ENCODE results near the gene SART3. TPM values are rescaled to one million over a fixed set of nuclear protein-coding genes. Genes with fewer than 3 reads are reported as not detected.

Gene SART3, protein sequence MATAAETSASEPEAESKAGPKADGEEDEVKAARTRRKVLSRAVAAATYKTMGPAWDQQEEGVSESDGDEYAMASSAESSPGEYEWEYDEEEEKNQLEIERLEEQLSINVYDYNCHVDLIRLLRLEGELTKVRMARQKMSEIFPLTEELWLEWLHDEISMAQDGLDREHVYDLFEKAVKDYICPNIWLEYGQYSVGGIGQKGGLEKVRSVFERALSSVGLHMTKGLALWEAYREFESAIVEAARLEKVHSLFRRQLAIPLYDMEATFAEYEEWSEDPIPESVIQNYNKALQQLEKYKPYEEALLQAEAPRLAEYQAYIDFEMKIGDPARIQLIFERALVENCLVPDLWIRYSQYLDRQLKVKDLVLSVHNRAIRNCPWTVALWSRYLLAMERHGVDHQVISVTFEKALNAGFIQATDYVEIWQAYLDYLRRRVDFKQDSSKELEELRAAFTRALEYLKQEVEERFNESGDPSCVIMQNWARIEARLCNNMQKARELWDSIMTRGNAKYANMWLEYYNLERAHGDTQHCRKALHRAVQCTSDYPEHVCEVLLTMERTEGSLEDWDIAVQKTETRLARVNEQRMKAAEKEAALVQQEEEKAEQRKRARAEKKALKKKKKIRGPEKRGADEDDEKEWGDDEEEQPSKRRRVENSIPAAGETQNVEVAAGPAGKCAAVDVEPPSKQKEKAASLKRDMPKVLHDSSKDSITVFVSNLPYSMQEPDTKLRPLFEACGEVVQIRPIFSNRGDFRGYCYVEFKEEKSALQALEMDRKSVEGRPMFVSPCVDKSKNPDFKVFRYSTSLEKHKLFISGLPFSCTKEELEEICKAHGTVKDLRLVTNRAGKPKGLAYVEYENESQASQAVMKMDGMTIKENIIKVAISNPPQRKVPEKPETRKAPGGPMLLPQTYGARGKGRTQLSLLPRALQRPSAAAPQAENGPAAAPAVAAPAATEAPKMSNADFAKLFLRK
- total RNA-seq, result 55.6 and 65.5 TPM in 2 replicates

DNA sequence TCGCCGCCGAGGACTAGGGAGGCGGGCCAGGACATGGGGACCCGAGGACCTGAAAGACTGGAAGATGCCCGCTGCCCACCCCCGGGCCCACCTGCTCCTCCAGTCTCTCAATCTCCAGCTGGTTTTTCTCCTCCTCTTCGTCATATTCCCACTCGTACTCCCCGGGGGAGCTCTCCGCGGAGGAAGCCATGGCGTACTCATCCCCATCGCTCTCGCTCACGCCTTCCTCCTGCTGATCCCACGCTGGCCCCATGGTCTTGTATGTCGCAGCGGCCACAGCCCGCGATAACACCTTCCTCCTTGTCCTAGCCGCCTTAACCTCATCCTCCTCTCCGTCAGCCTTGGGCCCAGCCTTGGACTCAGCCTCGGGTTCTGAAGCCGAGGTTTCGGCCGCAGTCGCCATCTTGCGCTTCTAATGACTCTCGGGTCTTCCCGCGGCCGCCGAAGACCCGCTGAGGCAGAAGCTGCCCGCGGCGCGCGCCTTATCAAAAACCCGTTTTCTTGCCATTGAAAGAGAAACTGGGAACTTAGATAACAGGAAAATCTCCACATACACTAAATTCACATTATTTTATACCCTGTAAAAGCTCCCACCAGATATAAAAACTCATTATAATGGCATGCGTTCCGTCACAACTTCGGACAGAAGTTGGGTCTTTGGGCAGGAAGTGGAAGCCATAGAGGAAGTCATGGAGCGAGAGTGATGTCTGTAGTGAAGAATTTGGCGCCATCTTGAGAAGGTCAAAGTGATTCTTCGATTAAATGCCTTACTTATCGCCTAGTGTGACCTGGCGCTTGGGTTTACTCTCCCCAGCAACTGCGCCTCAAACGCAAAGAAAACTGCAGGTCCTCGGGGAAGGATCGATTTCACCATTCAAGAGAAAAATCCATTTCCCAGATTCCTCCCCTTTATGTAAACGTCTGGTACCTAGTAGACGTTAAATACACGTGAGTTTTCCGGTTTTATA, at the start of gene SART3:
SART3 (minus strand) TSS at position 422 of the 968 bp plus-strand sequence; CDS start at position 403, 19 bp downstream.

DNA sequence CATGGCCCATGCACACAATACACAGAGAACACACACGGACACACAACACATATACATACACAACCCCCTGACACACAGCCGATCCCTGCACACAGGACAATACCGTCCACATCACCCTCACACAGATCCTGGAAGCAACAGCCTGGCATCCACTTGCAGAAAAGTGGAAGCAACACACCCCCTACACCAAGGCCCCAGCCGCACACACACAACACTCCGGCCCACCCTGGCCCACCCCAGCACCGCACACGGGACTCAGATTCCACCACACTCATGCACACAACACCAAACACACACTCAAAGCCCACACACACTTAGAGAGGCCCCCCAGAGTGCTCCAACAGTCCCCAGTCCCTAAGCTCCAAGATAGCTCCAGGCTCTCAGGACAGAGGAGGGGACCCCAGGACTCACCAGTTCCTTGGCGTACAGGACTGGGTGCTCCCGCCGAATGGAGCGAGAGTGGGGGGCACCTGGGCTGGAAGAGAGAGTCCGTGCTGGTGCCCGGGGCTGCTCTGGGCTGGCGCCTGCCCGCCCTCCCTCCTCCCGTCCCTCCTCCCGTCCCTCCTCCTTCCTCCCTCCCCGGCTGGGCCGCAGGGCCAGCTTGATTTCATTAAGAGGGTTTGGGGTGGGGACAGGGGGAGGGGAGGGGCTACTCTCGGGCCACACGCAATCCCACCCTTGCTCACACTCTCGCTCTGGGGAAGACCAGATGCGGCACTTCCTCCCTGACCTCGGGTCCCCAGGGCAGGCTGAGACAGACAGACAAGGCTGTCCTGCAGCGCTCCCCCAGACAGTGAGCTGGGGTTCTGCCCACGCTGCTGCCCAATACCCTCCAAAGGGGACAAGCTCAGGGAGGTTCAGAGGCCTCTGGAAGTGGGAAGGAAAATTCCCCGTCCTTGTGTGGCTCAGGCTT, 36.8 kb upstream of the SART3 start, which contains the start of gene TMEM119:
TMEM119 (minus strand) TSS at position 526 of the 913 bp plus-strand sequence. CDS start 5,701 bp downstream, outside the sequence.

DNA sequence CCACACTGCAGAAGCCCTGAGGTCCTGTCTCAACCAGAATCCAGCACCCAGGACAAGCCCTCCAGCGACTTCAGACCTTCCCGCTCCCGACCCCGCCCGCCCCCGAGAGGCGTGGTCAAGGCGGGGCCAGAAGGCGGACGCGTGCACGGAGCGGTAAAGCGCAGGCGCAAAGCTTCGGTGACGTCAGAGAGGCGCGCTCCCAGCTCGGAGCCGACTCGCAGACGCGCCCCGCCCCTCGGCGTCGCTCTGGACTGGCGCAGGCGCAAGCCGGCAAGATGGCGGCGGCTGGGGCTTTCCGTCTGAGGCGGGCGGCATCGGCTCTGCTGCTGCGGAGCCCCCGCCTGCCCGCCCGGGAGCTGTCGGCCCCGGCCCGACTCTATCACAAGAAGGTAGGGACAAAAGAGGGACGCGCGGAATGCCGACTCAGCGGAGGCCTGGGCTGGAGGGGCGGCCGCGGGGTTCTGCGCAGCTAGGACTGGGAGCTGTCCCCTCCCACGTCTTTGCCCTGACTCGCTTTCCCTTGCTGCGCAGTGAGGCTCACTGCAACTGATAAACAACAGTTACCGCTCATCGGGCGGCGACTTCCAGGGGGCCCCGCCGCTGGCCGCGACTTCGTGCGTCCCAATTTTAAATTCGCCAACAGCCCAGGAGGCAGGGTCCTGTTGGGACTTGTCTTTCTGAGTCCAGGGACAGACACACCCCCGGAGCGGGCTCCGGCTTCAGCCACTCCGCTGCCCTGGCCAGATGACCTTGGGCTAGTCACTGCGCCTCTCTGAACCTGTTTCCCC, 1.6 kb upstream of the SART3 start, which contains the start of gene ISCU:
ISCU (plus strand) TSS at position 249 of the 788 bp plus-strand sequence; CDS start at position 276, 27 bp downstream.

DNA sequence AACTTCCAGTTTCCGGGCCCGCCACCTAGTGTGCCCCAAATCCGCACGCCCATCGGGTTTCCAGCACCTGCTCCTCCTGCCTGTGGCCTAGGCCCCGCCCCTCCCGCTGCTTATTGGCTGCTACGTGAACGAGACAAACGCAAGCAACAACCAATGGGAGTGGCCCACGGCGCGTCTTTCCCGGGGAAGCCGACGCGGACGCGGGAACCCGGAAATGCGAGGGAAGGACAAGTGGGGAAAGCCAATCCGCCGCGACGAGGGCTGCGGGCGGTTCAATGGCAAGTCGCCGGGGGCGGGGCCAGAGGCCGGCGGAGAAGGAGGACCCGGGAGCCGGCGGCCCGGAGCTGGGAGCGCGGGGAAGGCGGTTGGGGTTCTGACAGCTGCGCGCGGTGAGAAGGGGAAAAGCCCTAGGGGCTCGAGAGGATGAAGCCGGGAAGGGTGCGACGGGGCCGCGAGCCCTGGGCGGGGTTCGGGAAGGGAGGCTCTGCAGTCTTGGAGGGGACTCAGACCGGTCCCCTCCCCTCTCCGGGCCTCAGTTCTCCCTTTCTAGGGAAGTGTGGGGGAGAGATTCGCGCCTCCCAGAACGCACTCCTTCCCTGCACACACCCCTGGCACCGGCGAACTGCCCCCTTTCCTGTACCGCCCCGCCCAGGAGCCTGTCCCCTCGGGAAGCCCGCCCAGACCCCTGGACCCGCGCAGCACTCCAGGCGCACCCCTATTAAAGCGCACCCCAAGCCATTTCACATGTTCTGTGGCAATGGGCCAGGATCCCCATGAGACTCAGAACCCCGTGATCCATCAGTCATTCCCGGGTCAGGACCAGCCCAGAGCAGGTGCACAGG, 45.8 kb downstream of the SART3 start, which contains the start of gene FICD:
FICD (plus strand) TSS at position 305 of the 842 bp plus-strand sequence. CDS start 1,696 bp downstream, outside the sequence.

Other genes with a start within 250 kb of the SART3 start
- gene CMKLR1, start 221.9 kb downstream of the SART3 start, total RNA-seq, result 0.33 TPM in 1 of 2 replicates, not detected in the other
- gene FICD, start 45.9 kb downstream of the SART3 start, total RNA-seq, result 5.4 and 7.9 TPM in 2 replicates
- gene ISCU, start 1.4 kb upstream of the SART3 start, total RNA-seq, result 173 and 194 TPM in 2 replicates
- gene TMEM119, start 36.9 kb upstream of the SART3 start, total RNA-seq, result 388 and 611 TPM in 2 replicates
- gene SELPLG, start 72.7 kb upstream of the SART3 start, total RNA-seq, result 1.2 and 4.1 TPM in 2 replicates
- 235 and 306 TPM in 2 replicates for gene CORO1C, start 170.3 kb upstream of the SART3 start, total RNA-seq

Data from smooth muscle cell of trachea (primary cell).